HG03196 (cell line): ENCODE measurements around the gene L3MBTL2.
"Not testable (repeated sequence)": the region's sequence is repeated elsewhere in the genome, so short reads cannot be mapped to it uniquely, and the experiment has no call there.

Source experiments
- ATAC-seq: cut with Tn5 transposase; IDR thresholded peaks from one replicate; pipeline ENCODE4 v1.9.1; 2021; ENCODE audit not compliant: unreplicated experiment

L3MBTL2 gene

GRCh38 chr22:41240377-41241132 is 35.4 kb downstream of the L3MBTL2 start, which contains the start of gene CHADL:
Gene CHADL, minus strand, starts transcription at chr22:41240931. Its CDS starts 50 bp downstream, at chr22:41240881.
- ATAC-seq: no peak

DNA sequence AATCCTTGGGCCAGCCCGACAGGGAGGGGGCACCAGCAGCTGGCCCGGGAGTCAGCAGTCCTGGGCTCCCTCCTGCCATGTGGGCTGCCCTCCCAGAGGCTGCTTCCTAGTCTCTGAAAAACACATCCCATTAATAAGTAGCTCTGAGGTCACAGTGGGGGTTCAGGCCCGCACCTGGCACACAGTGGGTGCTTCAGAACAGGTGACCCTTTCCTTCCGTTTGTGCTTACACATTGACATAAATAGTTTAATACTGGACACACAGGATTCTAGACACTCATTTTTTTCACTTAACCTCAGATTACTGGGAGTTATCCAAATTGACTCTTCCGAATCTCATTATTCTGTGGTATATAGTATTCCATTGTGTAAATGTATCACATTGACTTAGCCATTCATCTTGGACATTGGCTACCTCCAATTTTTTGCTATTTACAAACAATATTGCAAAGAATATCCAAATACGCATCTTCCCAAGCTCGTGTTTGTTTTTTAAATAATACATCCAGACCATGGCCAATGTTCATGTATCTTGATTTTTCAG is 36.1 kb downstream of the L3MBTL2 start:
- ATAC-seq: no peak

GRCh38 chr22:41242396-41243117 is 37.4 kb downstream of the L3MBTL2 start:
- ATAC-seq: no peak

DNA sequence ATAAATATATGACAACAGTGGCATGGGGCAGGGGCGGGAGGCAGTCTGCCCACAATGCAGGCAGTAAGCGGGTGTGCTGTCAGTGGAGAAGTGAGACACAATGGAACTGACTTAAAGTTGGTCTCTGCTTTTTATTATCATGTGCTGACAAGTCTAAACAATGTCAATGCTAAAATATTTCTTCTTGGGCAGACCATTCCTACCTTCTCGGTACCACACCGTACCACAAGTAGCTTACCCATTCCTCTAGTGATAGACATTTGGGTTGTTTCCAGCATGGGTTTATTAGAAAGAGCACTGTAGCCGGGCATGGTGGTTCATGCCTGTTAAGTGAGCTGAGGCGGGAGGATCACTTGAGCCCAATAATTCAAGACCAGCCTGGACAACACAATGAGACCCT is 38.2 kb downstream of the L3MBTL2 start:
- ATAC-seq: no peak

DNA sequence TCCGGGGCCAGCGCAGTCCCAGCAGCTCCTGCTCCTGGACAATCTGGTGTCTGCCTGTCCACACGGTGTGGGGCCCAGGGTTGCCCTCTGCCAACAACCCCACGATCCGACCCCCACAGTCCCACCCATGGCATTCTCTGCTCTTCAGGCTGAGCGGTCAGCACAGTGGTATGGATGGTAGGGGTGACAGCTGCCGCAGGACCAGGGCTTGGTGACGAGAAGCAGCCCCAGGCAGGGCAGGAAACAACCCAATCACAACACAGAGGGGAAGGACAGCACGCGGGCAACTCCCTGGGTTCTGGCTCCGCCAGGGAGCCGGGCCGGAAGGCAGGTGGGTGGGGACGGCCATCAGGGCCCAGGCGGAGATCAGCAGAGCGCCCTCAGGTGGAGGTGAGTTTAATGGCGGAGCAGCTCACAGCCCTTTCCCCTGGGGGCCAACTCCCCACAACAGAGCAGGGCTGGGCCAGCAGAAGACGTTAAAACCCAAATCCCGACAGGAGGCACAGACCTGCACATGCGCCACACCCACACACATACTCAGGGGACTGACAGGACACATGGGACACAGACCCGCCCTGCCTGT is 40.9 kb downstream of the L3MBTL2 start:
- ATAC-seq: no peak

- no peak for ATAC-seq
Measured at GRCh38 chr22:41247703-41248102, 42.6 kb downstream of the L3MBTL2 start.

DNA sequence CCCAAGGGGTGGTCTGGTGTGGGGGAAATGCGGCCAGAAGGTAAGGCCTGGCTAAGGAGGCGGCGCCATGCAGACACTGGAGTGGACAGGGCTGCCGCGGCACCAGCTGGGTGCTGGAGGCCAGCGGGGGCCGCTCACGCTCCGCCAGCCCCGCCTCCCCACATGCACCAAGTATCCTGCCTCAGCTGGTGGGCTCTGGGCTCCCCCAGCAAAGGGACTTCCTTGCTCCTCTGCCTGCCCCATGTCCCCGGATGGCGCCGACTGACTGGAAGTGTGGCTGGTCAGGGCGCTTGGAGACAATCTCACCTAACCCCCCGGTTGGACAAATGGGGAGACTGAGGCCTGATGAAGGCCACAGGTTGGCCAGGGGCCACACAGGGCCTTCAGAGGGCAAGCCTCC is 43.2 kb downstream of the L3MBTL2 start:
- ATAC-seq: no peak

GRCh38 chr22:41248758-41249157 is 43.6 kb downstream of the L3MBTL2 start:
- ATAC-seq: no peak

- ATAC-seq: no peak
Measured at GRCh38 chr22:41249442-41249841, 44.3 kb downstream of the L3MBTL2 start.

DNA sequence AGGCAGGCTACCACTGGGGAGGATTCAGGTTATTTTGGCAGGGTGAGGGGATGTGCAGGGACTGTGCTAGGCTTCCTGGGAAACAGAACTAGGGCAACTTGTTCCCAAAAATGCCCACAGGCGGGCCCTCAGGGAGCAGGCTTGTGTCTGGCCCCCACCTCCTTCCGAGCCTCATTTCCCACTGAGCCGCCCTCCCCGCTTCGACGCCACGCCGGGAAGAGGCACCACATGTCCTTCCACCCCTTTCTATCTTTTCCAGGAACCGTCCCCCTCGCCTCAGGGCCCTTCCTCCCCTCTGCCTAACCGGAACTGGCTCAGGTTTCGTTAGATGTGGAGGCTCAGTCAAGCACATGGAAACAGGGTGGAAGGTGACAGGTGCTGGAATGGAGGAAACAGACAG is 45.0 kb downstream of the L3MBTL2 start:
- no peak for ATAC-seq

DNA sequence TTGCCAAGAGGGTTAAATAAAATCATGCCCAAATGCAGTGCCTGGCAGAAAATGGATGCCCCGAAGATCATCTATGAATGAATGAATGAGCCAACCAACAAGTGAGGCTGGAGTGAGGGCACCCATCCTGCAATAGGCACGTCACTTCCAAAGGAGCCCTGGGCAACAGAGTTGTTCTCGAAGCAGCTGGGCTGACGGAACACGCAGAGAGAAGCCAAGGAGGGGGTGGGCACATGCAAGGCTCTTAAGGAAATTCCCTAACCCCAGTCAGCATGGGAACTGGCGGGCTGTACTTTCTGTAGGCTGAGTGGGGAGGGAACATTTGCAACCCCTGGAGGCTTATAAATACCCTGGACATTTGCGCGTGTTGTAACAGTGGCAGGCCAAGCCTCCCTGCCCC is 47.3 kb downstream of the L3MBTL2 start:
- ATAC-seq: no peak

- no peak for ATAC-seq
Measured at GRCh38 chr22:41254230-41254629, 49.1 kb downstream of the L3MBTL2 start.

DNA sequence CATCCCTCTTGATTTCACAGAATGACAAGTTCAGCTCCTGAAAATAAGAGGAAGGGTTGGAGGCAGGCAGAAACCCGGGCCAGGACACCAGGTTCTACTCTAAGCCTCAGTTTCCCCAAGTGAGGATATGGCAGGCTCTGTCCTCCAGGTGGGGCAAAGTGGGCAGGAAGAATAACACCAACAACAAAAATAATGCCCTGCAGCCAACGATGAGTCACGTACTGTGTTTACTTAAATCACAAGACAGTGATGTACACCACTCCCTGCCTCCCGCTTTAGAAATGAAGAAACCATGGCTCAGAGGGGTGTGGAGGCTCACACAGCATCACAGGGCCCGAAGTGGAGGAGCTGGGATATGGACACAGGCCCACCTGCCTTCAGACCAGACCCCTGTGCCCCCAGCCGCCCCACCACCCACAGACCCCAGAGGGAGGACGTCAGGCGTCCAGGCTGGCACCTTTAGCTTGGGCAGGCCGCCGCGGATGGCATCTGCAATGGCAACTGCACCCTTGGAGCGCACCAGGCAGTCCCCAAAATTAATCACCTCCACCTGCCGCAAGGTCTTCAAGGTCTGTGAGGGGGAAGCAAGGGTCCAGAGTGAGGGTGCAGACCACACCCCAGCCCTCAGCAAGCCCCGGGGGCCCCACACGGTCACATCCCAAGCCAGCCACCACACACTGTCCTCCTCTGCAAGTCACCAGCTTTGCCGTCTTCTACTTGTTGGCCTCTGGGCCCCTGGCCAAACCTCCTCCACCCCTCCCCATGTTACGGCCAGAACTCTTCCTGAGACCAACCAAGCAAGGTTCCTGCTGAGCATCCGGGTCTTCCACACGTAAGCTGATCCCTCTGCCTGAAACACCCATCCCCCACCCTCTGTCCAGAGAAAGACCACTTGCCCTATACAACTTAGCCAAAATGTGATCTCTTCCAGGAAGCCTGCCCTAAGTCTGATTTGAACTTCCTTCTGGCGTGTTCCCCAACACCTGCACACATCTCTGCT is 51.4 kb downstream of the L3MBTL2 start:
- no peak for ATAC-seq

GRCh38 chr22:41257696-41258095 is 52.6 kb downstream of the L3MBTL2 start:
- ATAC-seq: no peak

GRCh38 chr22:41259756-41260155 is 54.6 kb downstream of the L3MBTL2 start:
- ATAC-seq: not testable (repeated sequence)

- no peak for ATAC-seq
Measured at GRCh38 chr22:41260871-41261270, 55.8 kb downstream of the L3MBTL2 start.

GRCh38 chr22:41261541-41262249 is 56.6 kb downstream of the L3MBTL2 start:
- no peak for ATAC-seq

DNA sequence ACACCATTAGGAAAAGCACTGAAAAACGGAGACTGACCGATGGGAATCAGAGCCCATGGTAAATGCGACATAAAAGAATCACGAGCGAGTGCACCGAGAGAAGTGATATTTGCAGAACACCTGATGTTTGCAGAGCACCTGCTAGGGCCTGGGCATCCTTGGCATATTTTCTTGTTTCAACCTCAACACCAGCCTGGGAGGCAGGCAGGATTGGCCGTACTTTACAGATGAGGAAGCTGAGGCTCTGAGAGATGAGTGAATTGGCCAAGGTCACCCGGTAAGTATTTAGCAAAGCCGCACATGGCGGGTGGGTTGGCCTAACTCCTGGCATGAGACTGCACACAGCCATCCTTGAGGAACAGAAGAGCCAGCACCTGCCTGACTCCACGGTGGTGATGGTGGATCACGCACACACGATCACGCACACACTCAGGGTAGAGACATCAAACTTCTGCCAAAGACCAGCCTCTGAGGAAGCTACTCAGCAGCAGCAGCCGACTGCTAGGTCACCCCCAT is 57.2 kb downstream of the L3MBTL2 start:
- no peak for ATAC-seq

- ATAC-seq: no peak
Measured at GRCh38 chr22:41263704-41264103, 58.6 kb downstream of the L3MBTL2 start.
